ENCODE measurements around the gene SCN1B. TPM values are rescaled to one million over a fixed set of nuclear protein-coding genes. Genes with fewer than 3 reads are reported as not detected.

The SCN1B gene
- total and polyA plus RNA-seq, 10 of the 15 experiments (the other 5 are each of a cell fraction or from before 2014, with no cell fraction given), result 0.04 to 0.54 (median 0.11) TPM; not detected in 3

DNA sequence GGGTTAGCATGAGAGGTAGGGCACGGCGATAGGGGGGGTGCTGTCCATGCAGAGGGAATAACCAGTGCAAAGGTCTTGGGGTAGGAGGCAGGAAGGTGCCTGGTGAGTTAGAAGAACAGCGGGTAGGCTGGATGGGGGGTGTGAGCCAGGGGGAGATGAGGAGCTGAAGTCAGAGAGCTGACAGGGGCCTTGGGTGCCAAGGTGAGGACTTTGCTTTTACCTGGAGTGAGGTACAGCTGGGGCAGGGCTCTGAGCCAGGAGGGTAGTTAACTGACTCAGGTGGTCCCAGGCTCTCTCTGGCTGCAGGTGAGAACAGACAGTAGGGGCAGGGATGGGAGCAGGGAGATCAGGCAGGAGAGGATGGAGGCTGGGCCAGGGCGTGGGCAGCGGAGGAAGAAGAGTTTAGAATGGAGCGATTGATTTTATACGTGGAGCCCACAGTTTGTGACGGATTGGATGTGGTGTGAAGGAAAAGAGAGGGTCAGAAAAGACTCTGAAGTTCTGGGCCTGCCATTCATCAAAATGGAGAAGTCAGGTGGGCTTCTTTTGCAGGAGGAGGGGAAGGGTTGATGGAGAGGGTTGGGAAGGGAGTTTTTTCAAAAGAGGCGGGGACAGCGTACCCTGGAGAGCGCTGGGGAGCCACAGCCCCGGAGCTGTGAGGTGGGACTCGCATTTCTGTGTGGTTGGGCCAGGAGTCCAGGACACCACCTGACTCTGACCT lies 31.3 kb upstream of the SCN1B start (continued):
- TF ChIP-seq, protein P1, sequence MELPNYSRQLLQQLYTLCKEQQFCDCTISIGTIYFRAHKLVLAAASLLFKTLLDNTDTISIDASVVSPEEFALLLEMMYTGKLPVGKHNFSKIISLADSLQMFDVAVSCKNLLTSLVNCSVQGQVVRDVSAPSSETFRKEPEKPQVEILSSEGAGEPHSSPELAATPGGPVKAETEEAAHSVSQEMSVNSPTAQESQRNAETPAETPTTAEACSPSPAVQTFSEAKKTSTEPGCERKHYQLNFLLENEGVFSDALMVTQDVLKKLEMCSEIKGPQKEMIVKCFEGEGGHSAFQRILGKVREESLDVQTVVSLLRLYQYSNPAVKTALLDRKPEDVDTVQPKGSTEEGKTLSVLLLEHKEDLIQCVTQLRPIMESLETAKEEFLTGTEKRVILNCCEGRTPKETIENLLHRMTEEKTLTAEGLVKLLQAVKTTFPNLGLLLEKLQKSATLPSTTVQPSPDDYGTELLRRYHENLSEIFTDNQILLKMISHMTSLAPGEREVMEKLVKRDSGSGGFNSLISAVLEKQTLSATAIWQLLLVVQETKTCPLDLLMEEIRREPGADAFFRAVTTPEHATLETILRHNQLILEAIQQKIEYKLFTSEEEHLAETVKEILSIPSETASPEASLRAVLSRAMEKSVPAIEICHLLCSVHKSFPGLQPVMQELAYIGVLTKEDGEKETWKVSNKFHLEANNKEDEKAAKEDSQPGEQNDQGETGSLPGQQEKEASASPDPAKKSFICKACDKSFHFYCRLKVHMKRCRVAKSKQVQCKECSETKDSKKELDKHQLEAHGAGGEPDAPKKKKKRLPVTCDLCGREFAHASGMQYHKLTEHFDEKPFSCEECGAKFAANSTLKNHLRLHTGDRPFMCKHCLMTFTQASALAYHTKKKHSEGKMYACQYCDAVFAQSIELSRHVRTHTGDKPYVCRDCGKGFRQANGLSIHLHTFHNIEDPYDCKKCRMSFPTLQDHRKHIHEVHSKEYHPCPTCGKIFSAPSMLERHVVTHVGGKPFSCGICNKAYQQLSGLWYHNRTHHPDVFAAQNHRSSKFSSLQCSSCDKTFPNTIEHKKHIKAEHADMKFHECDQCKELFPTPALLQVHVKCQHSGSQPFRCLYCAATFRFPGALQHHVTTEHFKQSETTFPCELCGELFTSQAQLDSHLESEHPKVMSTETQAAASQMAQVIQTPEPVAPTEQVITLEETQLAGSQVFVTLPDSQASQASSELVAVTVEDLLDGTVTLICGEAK (IDR thresholded peaks at IDR 0.05; ENCODE audit: borderline replicate concordance), result no peak
- TF ChIP-seq, protein P2, sequence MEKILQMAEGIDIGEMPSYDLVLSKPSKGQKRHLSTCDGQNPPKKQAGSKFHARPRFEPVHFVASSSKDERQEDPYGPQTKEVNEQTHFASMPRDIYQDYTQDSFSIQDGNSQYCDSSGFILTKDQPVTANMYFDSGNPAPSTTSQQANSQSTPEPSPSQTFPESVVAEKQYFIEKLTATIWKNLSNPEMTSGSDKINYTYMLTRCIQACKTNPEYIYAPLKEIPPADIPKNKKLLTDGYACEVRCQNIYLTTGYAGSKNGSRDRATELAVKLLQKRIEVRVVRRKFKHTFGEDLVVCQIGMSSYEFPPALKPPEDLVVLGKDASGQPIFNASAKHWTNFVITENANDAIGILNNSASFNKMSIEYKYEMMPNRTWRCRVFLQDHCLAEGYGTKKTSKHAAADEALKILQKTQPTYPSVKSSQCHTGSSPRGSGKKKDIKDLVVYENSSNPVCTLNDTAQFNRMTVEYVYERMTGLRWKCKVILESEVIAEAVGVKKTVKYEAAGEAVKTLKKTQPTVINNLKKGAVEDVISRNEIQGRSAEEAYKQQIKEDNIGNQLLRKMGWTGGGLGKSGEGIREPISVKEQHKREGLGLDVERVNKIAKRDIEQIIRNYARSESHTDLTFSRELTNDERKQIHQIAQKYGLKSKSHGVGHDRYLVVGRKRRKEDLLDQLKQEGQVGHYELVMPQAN (conservative IDR thresholded peaks at IDR 0.05), result no peak
- TF ChIP-seq ZNF384 (IDR thresholded peaks at IDR 0.05; ENCODE audit: borderline replicate concordance, low read depth, low read length) (peak; percentile 37; the same call in 1 of the 2 replicates), WRNIP1 (IDR thresholded peaks at IDR 0.05; ENCODE audit: borderline replicate concordance, low read depth, low read length) (no peak), CEBPB (IDR thresholded peaks at IDR 0.05; ENCODE audit: borderline replicate concordance in 1 of 2, low read depth in 2 of 2, low read length in 2 of 2) (no peak), GATAD2B (conservative IDR thresholded peaks at IDR 0.05; ENCODE audit: low read depth) (no peak), TCF12 (IDR thresholded peaks at IDR 0.05; ENCODE audit: low read depth, low read length) (no peak), RFX5 (IDR thresholded peaks at IDR 0.05; ENCODE audit: low read depth, low read length) (0 out of 2 replicates have a peak, but pooled peaks have one; percentile 21), TAF1 (IDR thresholded peaks at IDR 0.05; ENCODE audit: borderline replicate concordance, low read depth, low read length) (no peak), CHD4 (IDR thresholded peaks at IDR 0.05) (no peak), MTA2 (IDR thresholded peaks at IDR 0.05; ENCODE audit: low read depth) (0 out of 2 replicates have a peak, but pooled peaks have one; percentile 16), TCF7 (IDR thresholded peaks at IDR 0.05; ENCODE audit: borderline replicate concordance) (no peak), ASH2L (IDR thresholded peaks at IDR 0.05; ENCODE audit: borderline replicate concordance, low read depth) (no peak), SRF (IDR thresholded peaks at IDR 0.05; ENCODE audit: low read depth in 2 of 2, low read length in 2 of 2) (no peak)
- TF ChIP-seq, protein P3, sequence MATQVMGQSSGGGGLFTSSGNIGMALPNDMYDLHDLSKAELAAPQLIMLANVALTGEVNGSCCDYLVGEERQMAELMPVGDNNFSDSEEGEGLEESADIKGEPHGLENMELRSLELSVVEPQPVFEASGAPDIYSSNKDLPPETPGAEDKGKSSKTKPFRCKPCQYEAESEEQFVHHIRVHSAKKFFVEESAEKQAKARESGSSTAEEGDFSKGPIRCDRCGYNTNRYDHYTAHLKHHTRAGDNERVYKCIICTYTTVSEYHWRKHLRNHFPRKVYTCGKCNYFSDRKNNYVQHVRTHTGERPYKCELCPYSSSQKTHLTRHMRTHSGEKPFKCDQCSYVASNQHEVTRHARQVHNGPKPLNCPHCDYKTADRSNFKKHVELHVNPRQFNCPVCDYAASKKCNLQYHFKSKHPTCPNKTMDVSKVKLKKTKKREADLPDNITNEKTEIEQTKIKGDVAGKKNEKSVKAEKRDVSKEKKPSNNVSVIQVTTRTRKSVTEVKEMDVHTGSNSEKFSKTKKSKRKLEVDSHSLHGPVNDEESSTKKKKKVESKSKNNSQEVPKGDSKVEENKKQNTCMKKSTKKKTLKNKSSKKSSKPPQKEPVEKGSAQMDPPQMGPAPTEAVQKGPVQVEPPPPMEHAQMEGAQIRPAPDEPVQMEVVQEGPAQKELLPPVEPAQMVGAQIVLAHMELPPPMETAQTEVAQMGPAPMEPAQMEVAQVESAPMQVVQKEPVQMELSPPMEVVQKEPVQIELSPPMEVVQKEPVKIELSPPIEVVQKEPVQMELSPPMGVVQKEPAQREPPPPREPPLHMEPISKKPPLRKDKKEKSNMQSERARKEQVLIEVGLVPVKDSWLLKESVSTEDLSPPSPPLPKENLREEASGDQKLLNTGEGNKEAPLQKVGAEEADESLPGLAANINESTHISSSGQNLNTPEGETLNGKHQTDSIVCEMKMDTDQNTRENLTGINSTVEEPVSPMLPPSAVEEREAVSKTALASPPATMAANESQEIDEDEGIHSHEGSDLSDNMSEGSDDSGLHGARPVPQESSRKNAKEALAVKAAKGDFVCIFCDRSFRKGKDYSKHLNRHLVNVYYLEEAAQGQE (IDR thresholded peaks at IDR 0.05; ENCODE audit: low read depth, low read length), result no peak
- TF ChIP-seq, protein P4, sequence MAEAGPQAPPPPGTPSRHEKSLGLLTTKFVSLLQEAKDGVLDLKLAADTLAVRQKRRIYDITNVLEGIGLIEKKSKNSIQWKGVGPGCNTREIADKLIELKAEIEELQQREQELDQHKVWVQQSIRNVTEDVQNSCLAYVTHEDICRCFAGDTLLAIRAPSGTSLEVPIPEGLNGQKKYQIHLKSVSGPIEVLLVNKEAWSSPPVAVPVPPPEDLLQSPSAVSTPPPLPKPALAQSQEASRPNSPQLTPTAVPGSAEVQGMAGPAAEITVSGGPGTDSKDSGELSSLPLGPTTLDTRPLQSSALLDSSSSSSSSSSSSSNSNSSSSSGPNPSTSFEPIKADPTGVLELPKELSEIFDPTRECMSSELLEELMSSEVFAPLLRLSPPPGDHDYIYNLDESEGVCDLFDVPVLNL (IDR thresholded peaks at IDR 0.05; ENCODE audit: low read depth, low read length), result no peak
- TF ChIP-seq, protein P5, sequence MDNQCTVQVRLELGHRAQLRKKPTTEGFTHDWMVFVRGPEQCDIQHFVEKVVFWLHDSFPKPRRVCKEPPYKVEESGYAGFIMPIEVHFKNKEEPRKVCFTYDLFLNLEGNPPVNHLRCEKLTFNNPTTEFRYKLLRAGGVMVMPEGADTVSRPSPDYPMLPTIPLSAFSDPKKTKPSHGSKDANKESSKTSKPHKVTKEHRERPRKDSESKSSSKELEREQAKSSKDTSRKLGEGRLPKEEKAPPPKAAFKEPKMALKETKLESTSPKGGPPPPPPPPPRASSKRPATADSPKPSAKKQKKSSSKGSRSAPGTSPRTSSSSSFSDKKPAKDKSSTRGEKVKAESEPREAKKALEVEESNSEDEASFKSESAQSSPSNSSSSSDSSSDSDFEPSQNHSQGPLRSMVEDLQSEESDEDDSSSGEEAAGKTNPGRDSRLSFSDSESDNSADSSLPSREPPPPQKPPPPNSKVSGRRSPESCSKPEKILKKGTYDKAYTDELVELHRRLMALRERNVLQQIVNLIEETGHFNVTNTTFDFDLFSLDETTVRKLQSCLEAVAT (IDR thresholded peaks at IDR 0.05), result peak; percentile 94
